ENCODE measurements around the gene PAXX.

GRCh38 chr9:136994180-136994887 is 2.1 kb downstream of the PAXX start:
- TF ChIP-seq POLR2A (IDR thresholded peaks at IDR 0.05; ENCODE audit: low read depth, low read length), result no peak
- TF ChIP-seq TAF1 (IDR thresholded peaks at IDR 0.05; ENCODE audit: low read depth, low read length), result no peak
- no peak for TF ChIP-seq POLR2AphosphoS5 (IDR thresholded peaks at IDR 0.05; ENCODE audit: low read depth, low read length)
- no peak for TF ChIP-seq POU2F2 (IDR thresholded peaks at IDR 0.05; ENCODE audit: low read depth, low read length)
- TF ChIP-seq SPI1 (IDR thresholded peaks at IDR 0.05; ENCODE audit: low read depth, low read length), result no peak

Measured in GM12891 (cell line).